ENCODE measurements around the gene PRRX2.

PRRX2 gene

GRCh38 chr9:129716091-129716490 lies 50.6 kb downstream of the PRRX2 start:
- TF ChIP-seq, protein P1, sequence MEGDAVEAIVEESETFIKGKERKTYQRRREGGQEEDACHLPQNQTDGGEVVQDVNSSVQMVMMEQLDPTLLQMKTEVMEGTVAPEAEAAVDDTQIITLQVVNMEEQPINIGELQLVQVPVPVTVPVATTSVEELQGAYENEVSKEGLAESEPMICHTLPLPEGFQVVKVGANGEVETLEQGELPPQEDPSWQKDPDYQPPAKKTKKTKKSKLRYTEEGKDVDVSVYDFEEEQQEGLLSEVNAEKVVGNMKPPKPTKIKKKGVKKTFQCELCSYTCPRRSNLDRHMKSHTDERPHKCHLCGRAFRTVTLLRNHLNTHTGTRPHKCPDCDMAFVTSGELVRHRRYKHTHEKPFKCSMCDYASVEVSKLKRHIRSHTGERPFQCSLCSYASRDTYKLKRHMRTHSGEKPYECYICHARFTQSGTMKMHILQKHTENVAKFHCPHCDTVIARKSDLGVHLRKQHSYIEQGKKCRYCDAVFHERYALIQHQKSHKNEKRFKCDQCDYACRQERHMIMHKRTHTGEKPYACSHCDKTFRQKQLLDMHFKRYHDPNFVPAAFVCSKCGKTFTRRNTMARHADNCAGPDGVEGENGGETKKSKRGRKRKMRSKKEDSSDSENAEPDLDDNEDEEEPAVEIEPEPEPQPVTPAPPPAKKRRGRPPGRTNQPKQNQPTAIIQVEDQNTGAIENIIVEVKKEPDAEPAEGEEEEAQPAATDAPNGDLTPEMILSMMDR (IDR thresholded peaks at IDR 0.05; ENCODE audit: borderline replicate concordance, insufficient read depth, low read depth, low read length), result no peak
- no peak overlapping the region for H3K4me3 ChIP-seq (ENCODE audit: low read depth, low read length)

DNA sequence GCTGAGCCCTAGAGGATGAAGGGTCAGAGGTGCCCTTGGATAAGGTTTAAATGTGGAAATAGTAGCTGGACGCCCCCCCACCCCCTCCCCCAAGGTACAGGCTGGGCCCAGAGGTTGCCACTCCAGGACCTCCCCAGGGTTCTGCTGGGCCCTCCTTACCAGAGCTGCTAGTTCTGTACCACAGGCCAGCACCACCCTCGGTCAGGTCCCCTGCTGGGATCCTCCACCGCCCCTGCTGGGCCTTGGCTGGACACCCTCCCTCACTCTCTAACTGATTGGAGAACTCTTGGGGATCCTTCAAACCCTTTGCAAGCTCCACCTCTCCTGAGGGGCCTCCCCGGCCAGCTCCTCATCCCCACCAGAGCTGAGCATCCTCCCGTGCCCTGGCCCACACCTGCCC lies 52.5 kb downstream of the PRRX2 start:
- no peak overlapping the region for H3K4me3 ChIP-seq (ENCODE audit: low read depth, low read length)
- TF ChIP-seq, protein P1 (IDR thresholded peaks at IDR 0.05; ENCODE audit: borderline replicate concordance, insufficient read depth, low read depth, low read length), result no peak

DNA sequence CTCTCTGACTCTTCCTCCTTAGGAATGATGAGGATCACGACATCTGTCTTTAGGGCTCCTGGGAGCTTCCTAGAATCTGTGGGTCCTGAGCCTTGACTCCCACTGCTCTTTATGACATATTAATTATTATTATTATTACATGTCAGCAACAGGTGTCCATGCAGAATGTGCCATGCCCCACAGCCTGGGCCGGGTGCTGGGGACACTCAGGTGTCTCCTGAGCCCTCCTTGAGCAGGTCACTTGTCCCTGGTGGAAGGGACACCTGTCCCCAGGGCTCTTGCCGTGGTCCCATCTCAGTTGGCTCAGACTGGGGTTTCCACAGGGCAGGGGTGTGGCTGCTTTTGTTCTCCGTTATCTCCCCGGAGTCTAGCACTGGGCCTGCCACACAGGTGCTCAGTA lies 53.2 kb downstream of the PRRX2 start:
- no peak overlapping the region for H3K4me3 ChIP-seq (ENCODE audit: low read depth, low read length)
- TF ChIP-seq, protein P1 (IDR thresholded peaks at IDR 0.05; ENCODE audit: borderline replicate concordance, insufficient read depth, low read depth, low read length), result no peak

GRCh38 chr9:129719135-129719534 lies 53.7 kb downstream of the PRRX2 start:
- TF ChIP-seq, protein P1 (IDR thresholded peaks at IDR 0.05; ENCODE audit: borderline replicate concordance, insufficient read depth, low read depth, low read length), result no peak
- no peak overlapping the region for H3K4me3 ChIP-seq (ENCODE audit: low read depth, low read length)

- TF ChIP-seq, protein P1 (IDR thresholded peaks at IDR 0.05; ENCODE audit: borderline replicate concordance, insufficient read depth, low read depth, low read length), result peak; percentile 35; the same call in 1 of the 2 replicates
- no peak overlapping the region for H3K4me3 ChIP-seq (ENCODE audit: low read depth, low read length)
Observed at GRCh38 chr9:129720181-129720864, 54.9 kb downstream of the PRRX2 start.

- no peak overlapping the region for H3K4me3 ChIP-seq (ENCODE audit: low read depth, low read length)
- TF ChIP-seq, protein P1 (IDR thresholded peaks at IDR 0.05; ENCODE audit: borderline replicate concordance, insufficient read depth, low read depth, low read length), result peak; percentile 27; the same call in 1 of the 2 replicates
Observed at GRCh38 chr9:129720865-129721545, 55.6 kb downstream of the PRRX2 start.

GRCh38 chr9:129722913-129723312 lies 57.5 kb downstream of the PRRX2 start:
- TF ChIP-seq, protein P1 (IDR thresholded peaks at IDR 0.05; ENCODE audit: borderline replicate concordance, insufficient read depth, low read depth, low read length), result no peak
- H3K4me3 ChIP-seq (ENCODE audit: low read depth, low read length), result no peak overlapping the region

Measured in GM12875 (cell line).